Middle frontal gyrus (tissue), 1 donor: Measurements from ENCODE around the gene C17orf75.

Source experiments
- DNase-seq: peaks from one replicate; pipeline ENCODE4 v3.0.0-alpha.2; 2015; ENCODE audit warnings: low spot score; ENCODE audit errors: extremely low spot score

Gene C17orf75

DNA sequence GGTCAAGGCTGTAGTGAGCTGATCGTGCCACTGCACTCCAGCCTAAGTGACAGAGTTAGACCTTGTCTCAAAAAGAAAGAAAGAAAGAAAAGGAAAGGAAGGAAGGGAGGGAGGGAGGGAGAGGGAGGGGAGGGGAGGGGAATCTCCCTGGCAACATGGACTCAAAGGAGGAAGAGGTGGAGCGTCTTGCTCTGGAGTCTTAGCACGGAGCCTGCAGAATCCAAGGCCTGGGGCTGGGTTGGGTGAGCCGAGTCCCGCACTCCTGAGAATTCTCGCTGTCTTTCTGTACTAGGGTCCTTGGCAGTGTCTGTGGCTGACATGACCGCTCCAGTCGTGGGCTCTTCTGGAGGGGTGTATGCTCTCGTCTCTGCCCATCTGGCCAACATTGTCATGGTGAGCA is 36.9 kb downstream of the C17orf75 start:
- DNase-seq, result no peak

- no peak for DNase-seq
Observed at GRCh38 chr17:32303781-32304288, 38.1 kb downstream of the C17orf75 start.

DNA sequence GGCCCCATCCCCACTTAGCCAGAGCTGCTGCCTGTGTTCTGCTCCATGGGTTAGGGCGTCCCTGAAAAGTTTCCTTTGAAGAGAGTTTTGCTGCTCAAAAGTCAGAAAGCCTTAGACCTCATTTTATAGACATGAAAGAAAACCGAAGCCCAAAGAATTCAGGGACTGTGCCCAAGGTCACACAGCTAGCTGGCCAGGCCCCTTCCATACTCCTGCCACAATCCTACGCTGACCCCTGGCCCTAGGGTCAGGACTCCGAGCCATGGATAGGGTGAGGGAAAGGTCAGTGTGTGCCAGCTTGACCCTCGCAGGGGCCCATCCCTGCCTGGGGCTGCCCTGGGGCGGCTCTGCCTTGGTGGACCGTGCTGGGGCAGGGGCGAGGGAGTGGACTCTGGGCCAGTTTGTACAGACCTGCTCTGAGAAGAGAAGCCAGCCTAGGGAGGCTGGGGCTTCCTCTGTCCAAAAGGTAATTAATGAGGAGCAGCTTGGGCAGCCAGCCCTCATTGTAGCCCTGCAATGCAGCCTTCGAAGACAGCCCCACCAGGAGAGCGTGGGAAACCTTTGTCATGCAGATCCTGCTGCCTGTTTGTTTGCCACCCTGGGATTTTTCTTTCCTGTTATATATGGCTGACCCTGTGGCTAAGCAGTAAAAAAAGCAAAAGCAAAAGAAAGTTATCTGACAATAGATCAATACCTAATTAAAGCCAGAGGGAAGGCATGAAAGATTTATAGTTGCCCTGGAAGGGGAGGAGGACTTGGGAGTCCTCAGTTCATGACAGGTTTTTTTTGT is 38.9 kb downstream of the C17orf75 start:
- no peak for DNase-seq

GRCh38 chr17:32302037-32302436 is 39.9 kb downstream of the C17orf75 start:
- no peak for DNase-seq

GRCh38 chr17:32299580-32300164 is 42.3 kb downstream of the C17orf75 start:
- no peak for DNase-seq

GRCh38 chr17:32298721-32299579 is 43.0 kb downstream of the C17orf75 start:
- no peak for DNase-seq

DNA sequence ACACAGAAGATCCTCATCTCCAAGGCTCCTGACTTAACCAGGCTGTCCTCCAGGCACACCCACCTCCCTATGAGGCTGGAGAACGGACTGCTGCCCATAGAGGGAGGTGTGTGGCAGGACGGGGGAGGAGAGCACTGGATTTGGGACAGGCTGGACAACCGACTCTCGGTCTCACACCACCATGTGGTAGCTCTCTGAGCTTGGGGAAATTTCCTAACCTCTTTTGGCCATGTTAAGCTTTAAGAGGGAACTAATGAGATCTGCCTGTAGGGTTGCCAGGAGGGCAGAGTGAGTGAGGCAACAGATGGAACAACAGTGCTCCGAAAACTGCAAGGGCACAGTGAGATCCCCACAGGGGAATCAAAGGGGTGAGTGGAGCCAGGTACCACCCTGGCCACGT is 43.7 kb downstream of the C17orf75 start:
- DNase-seq, result no peak

DNA sequence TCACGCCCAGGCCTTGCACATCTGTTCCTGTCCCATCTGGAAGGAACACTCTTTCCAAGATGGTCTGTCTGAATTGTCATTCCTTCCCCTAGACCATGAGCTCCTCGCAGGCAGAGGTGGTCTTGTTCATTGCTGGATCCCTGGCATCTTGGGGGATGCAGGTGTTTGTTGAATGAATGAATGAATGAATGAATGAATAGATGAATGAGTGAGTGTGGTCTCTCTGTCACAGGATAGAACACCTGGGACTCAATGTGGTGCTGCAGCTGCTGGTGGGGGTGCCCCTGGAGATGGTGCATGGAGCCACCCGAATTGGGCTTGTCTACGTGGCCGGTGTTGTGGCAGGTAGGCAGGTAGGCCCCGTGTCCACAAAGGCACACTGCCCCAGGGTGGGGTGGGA is 44.1 kb downstream of the C17orf75 start:
- no peak for DNase-seq

GRCh38 chr17:32297424-32297823 is 44.5 kb downstream of the C17orf75 start:
- DNase-seq, result no peak

GRCh38 chr17:32292094-32292493 is 49.9 kb downstream of the C17orf75 start:
- DNase-seq, result no peak

DNA sequence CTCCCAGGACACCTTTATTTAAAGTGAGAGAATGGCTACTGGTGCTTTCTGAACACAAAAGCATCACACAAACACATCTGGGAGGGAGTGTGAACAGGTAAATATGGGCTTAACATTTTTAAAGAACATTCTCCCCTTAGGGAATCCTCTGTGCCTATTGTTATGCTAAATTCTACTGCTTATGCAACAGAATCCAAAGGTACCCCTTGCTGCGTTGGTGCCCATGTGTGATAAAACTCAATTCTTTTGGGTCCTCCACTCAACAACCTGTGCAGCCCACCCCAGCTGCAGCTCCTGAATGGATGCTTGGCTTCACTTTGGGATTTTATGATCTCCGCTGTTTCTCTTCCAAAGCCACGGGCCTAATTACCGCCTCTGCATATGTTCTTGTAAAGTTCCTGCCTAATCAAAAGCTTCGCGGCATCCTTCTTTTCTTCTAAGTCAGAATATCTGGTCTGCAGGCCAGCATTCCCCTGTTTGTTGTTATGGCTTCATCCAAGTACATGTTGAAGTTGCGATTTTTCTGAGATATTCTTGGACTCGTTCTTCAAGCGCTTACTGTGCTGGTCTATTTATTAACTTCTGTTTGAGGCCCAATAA is 52.4 kb downstream of the C17orf75 start:
- no peak for DNase-seq

GRCh38 chr17:32288615-32289014 is 53.4 kb downstream of the C17orf75 start:
- no peak for DNase-seq

- DNase-seq, result no peak
Observed at GRCh38 chr17:32287804-32288511, 54.0 kb downstream of the C17orf75 start.

DNA sequence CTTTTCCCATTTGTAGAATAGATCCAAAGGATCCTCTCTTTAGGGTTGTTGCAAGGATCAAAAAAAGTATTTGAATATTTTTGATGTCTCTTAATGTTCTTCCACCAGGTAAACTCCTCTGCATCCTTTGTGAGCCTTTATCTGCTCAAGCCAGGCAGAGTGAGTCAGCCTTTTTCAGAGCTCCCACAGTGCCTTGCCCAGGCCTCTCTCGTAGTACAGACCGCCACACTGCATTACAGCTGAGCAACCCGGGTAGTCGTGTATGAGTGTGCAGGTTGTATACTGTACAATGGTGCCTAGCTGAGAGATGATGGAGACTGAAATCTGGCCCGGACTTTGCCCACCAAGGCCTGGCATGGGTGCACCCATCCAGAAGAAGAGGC is 55.5 kb downstream of the C17orf75 start:
- no peak for DNase-seq

DNA sequence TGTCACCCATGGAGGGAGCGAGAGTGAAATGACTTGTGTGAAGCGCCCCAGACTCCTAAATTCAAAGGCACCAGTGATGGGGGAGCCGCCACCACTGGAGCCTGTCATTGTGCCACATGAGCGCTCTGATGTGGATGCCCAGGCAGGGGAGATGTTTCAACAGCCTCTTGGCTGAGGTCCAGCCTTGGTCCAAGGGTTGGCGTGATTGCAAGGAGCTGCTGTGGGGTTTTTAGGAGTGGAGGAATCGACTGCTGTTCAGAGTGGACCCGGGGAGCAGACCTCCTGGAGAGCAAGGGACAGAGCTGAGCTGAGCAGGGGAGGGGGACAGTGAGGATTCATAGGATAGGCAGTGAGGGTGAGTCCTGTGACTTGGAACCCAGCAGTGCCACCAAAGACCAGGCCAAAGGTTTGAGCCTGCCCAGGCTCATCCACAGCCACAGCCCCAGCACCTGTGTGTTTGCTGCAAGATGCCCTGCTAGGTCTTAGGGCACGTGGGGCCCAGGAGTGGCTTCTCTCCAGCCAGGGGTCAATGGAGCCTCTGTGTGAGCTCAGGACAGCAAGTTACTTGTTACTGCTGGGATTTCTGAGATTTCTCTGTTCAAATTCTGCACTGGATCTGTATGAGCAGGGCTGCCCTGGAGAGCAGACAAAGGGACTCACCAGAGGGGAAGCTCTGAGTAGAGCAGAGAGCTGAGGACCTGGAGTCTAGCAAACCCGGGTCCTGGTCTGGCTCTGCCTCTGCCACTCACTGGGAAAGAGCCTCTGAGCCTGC is 56.0 kb downstream of the C17orf75 start:
- peak; percentile 36 for DNase-seq

DNA sequence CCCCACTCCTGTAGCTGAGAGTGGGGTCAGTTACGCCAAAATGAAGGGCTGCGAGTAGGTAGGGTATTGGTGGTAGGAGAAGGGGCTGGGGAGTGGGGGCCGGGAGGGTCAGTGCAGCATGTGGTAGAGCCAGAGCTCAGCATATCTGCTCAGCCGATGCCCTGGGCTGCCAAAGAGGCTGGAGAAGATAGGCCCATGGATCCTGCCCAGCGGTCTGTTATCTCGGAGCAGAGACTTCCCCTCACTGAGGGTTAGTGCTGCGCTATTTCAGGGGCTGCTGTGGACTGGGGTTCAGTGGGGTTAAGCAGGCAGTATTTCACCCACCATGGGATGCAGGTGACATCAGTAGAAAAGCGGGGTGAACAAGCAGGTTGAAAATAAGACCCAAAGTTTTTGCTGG is 56.7 kb downstream of the C17orf75 start:
- no peak for DNase-seq

GRCh38 chr17:32283745-32284201 is 58.2 kb downstream of the C17orf75 start:
- DNase-seq, result no peak

DNA sequence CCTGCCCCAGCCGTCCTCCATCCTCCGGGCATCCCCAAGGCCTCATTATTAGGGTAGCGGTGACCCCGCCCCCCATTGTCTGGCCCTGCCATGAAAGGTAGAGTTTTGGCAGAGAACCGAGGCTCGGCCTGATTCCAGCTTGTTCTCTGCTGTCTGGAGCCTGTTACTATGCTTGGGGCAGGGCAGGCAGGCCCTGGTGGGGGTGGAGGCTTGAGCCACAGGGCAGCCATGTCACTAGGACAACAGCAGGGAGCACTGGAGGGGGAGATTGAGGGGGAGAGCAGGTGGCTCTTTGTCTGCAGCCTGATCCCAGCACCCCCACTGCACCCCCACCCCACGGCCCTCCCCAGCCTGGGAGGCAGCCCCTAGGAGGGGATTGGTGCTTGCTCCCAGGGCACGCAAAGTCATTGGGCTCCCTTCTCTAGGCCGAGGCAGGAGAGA is 60.9 kb downstream of the C17orf75 start:
- DNase-seq, result no peak

- no peak for DNase-seq
Observed at GRCh38 chr17:32279891-32280716, 61.9 kb downstream of the C17orf75 start.
